Measurements from ENCODE around the gene IL16.

IL16 gene

DNA sequence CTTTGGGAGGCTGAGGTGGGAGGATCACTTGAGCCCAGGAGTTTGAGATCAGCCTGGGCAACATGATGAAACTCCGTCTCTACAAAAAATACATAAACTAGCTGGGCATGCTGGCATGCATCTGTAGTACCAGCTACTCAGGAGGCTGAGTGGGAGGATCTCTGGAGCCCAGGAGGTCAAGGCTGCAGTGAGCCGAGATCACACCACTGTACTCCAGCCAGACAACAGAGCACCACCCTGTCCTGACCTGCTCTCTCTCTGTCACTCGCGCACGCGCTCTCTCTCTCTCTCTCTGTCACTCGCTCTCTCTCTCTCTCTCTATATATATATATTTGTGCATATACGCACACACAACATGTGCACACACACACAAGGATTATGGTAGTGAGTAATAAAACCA lies 61.8 kb downstream of the IL16 start:
- FAIRE-seq = no peak

DNA sequence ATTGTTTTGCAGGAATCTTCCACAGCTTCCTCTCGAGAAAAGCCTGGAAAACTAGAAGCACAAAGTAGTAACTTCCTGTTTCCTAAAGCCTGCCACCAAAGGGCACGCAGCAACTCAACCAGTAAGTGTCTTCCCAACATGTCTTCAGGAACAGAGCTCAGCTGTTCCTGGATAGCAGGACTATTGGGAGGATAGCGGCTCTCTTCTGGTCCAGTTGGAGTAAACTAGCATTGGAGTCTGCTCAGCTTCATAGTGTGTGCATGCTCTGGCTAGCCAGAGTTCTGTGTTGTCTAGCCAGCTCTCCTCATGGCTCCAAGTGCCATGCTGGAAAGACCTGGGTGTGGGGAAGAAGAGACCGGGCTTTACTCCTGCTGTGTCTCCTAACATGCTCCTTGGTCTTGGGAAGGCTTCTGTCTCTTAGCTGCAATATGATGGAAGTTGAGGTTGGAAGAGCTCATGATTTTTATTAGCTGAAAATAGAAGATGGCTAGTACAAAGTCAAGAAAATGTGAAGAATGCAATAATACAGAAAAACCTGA lies 63.1 kb downstream of the IL16 start:
- FAIRE-seq = no peak

DNA sequence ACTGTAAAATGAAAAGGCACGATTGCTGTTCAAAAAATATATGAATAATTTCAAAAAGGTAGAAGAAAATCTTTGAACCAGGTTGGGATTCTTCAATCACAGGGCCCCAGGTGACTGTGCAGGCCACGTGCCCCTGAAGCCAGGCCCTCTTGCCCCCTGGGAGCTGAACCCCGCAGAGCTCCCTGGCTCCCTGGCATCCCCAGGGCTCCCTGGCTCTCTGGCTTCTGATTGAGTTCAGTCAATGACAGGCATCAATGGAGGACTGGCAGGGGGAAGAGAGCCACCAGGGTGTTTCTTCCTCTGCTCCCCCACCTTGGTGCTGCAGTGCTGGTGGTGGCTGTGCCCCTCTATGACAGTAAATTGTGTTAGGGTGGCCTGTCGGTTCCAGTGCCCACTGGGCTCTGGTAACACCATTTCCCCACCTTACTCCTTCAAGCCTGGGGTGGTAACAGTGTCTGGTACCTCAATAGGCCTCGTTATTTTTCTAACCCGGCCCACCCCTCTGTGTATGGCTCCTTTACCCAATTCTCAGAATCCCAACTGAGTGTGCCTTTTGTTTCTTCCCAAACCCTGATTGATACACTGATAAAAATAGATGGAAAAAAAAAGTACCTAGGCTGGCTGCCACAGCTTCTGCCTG lies 64.6 kb downstream of the IL16 start:
- no peak for FAIRE-seq

DNA sequence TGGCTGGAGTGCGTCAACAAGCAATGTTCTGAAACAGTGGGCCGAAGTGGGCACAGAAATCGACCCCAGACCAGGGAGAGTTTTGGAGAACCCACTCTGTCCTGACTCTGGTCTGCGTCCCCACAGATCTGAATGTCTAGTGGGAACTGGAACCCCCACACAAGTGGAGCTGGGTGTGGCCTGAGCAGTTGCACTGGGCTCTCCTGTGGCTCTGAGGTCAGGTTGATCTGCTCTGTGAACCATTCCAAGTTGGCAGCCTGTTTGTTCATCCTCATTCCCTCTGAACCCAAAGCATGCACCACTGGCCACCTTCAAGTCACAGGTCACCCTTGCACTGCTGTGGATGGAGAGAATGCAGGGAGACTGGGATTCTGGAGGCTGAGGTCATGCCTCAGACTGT lies 66.8 kb downstream of the IL16 start:
- FAIRE-seq = no peak

DNA sequence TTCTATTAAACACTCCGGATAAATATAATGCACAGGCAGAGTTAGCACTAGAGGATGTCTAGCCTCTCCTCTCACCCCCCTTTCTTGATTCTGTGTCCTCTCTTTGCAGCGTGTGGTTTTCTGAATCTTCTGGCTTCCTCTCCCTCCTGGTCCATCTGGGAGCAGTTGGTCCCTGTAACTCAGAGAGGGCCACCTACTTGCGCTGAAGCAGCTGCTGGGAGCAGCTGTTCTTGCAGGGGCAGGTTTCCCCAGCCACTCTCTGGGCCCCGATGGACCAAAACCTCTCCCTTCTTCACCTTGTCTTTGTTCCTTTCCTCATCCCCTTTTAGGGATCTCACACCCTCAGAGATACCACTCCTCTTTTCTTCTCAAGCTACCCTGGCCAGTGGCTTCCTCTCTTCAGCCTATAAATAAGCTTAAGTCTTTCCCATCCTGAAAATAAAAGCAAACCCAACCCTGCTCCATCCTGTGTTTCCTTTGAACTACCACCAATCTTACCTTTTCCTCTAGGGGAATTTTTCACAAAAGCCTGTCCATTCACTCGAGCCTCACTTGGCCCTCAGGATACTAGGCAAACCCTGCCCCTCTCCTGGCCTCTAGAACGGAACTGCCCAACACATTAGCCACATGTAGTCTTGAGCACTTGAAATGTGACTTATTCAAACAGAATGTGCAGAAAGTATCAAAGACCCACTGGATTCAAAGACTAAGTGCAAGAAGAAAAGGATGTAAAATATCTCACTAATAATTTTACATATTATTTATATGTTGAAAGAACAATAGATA lies 67.6 kb downstream of the IL16 start:
- FAIRE-seq = no peak

DNA sequence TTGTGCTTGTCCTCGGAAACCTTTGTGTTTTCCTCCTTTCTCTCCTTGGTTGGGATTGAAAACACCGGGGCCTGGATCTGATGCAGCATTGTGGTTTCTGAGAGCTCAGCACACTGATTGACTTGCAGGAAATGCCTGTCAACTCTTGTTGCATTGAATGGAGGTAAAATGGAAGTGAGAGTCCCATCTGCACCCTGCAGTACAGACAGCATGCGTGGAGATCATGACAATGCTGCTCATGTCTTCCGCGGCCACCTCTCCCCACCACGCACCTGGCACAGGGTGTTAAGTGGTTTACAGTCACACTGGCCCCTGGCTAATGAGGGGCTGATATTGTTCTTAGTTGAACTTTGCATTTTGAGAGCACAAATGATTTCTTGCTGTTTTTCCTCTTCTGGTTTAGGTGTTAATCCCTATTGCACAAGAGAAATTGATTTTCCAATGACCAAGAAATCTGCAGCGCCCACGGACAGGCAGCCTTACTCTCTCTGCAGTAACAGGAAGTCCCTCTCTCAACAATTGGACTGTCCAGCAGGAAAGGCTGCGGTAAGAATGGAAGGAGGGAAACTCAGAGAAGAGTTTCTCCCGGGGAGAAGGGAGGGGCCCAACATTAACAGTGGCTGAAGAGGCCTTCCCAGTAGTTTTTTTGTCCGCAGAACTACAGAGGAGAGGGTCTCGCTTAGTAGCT lies 68.7 kb downstream of the IL16 start:
- FAIRE-seq = no peak

DNA sequence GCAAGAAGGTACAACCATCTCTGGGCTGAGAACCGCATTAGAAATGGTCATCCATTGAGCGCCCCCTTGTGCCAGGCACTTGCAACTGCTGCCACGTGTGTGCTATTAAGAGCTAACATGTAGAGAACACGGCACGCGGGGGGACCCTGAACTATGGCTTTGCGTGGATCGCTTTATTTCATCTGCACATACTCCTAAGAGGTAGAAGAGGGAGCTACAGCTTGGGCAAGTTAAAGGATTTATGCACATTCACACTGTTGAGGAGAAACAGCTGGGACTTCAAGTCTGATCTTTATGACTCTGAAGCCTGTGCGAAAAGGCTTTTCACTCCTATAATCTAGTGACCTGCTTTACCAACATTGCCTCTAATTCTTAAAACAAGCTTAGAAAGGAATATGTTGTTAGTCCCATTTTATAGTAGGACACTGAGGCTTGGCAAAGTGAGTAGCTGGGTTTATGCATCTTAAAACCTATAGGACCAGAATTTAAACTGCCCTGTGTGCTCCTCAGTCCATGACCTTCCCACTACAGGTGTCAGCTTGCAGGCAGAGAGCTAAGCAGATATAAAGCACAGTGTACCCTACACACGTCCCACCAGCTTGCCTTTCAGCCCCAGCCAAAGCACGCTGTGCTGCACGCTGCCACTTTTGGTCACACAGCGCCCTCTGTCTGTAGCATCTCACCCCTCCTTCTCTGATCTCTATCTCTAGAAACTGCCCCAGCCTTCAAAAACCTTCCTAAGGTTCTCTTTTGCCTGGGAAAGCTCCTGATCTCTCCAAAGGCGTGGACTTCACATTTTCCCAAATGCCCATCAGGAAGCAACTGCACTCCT lies 69.5 kb downstream of the IL16 start:
- FAIRE-seq = no peak

GRCh38 chr15:81268340-81268739 lies 71.7 kb downstream of the IL16 start:
- FAIRE-seq = no peak

DNA sequence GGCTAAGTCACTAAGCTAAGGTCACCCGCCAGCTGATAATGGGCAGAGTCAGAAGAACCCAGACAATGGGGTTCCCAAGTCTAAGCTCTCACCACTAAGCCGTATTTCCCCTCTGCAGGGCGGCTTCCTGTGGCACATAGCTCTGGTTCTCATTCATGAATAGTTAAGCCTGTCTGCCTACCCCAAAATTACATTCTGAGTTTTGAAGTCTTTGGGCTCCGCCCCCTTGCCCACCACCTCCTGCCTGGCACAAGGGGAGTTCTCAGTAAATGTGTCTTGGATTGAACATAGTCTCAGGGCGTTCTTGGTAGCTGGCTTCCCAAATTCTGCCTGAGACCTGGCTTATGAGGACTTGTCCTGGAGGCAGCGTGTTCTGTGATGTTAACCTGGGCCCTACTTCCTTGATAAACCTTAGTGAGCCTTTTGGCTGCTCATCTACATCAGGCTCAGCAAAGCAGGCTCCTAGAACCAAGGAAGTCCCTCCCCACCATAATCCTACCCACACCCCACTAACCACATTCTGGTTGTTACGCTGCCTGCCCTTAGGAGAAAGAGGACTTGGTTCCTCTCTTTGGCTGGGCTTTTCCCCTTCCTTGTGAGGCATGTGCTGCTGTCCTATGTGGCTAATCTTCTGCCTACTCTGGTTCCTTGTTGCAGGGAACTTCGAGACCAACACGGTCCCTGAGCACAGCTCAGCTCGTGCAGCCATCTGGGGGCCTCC lies 72.4 kb downstream of the IL16 start:
- FAIRE-seq = no peak

DNA sequence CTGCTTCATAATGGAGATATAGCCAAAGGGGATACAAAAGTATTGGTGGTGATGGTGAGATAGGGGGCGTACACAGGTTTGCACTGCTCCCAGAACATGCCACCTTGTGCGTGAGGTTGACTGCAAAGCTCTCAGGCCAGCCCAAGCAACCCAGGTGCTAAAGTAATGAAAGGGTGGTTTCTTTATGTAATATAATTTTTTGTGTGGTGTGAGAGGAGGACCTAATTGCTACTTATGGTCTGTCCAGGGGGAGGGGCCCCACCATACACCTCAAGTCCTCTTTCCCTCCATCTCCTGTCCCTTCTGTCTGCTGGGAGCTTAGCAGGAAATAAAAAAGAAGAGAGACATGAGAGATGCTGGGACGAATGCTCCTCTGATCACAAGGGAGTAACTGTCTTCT lies 73.5 kb downstream of the IL16 start:
- no peak for FAIRE-seq

DNA sequence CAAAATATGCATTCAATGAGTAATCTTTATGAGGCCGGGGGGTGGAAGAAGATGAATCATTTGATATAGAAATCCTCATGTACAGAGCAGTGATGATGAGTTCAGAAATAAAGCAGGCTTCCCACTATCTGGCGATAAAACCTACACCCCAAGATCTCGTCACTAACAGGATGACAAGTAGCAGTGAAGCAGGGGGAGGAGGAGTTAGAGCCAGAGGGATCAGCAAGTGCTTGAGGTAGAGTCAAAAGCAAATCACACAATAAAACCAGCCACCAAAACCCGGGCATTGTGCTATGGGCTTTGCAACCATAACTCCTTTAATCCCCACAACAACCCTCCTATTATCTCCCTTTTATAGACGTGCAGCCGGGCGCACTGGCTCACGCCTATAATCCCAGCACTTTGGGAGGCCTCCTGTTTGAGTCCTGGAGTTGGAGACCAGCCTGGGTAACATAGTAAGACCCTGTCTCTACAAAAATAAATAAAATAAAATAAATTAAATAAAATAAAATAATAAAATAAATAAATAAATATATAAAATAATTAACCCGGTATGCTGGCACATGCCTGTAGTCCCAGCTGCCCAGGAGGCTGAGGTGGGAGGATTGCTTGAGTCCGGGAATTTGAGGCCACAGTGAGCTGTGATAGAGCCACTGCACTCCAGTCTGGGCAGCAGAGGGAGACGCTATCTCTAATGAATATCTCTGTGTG lies 74.3 kb downstream of the IL16 start:
- no peak for FAIRE-seq

- FAIRE-seq = no peak
Observed at GRCh38 chr15:81271761-81272644, 75.3 kb downstream of the IL16 start.

DNA sequence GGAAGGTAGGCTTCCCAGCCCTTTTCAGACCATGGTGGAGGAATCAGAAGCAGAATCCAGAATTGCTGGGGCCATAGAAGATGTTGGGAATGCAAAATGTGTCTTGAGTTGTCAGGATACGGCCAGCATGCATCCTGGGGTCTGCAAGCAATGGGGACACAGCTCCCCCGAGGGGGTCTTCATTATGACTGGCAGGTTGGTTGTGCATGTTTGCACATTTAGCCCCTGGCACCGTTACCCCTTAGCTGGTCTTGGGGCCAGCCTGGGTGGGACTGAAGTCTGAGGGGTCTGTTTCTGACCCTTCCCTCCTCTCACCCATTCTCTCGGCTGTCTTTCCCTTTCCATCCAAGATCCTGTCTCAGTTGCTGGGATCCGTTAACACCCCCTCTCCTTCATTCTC lies 76.5 kb downstream of the IL16 start:
- no peak for FAIRE-seq

DNA sequence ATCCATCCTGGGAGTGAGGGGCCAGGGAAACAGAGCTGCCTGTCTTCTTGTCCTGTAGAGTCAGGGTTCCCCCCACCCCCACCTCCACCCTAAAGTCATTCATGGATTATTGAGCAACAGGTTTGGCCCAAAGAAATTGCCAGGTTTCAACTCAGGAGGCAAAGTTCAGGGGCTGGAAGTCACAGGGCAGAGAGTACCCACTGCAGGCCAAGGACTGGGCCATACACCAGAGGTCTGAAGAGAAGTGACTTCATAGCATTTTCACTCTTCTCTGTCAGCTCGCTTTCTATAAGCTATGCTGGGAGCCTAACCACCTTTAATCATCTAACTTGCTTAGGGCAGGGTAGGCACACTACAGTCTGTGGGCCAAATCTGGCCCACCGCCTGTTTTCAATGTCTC lies 77.2 kb downstream of the IL16 start:
- FAIRE-seq = no peak

GRCh38 chr15:81274255-81274654 lies 77.6 kb downstream of the IL16 start:
- FAIRE-seq = no peak

GRCh38 chr15:81274931-81275707 lies 78.4 kb downstream of the IL16 start:
- FAIRE-seq = no peak

- FAIRE-seq = no peak
Observed at GRCh38 chr15:81275711-81276392, 79.2 kb downstream of the IL16 start.

DNA sequence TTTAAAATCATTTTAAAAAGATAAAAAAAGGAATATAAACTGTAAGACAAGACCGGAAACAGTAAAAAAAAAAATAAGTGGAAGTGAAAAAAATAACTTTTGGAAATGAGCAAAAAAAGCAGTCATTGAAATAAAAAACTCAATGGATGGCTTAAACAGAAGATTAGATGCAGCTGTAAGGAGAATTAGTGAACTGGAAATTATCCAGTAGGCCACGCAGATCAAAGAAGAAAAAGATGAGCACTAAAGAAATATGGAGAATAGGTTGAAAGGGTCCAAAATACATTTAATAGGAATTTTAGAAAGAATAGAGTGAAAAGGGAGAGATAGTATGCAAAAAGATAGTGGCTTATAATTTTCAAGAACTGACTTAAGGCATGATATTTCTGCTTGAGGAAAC lies 80.3 kb downstream of the IL16 start:
- no peak for FAIRE-seq

GRCh38 chr15:81277851-81278250 lies 81.2 kb downstream of the IL16 start:
- FAIRE-seq = no peak

All from TTC549 (cell line).